Measurements from ENCODE around the gene HUNK. TPM values are rescaled to one million over a fixed set of nuclear protein-coding genes. Genes with fewer than 3 reads are reported as not detected.

The HUNK gene
- total and polyA plus RNA-seq, 2 donors (not counting 1 experiment from before 2014, with no cell fraction given) = 0.01 to 0.07 TPM

GRCh38 chr21:31932470-31932764, 59.6 kb downstream of the HUNK start:
- Mint-ChIP-seq H3K9me3 (ENCODE audit: insufficient read depth) (peaks cover 2% of the 10 kb centered on the region), H3K27me3 (peaks cover 19% of the 10 kb centered on the region), H3K4me1 (no peaks in the 10 kb centered on the region), H3K27ac (no peak overlapping the region), H3K4me3 (no peak overlapping the region)
- Histone ChIP-seq H3K79me2 (ENCODE audit: control insufficient read depth, insufficient read depth, low read length) (no peaks in the 10 kb centered on the region), H3K9me3 (ENCODE audit: control extremely low read depth in 1 of 3, control insufficient read depth in 2 of 3, insufficient read depth in 1 of 3, low read length in 2 of 3) (peaks cover 0 to 1% (median 0%) of the 10 kb centered on the region in 3 donors), H3K27me3 (replicated peaks in 1 of 4; ENCODE audit: control extremely low read depth in 1 of 4, control insufficient read depth in 3 of 4, insufficient read depth in 4 of 4, low read length in 3 of 4) (peaks cover 0 to 4% (median 0%) of the 10 kb centered on the region in 4 experiments), H4K20me1 (ENCODE audit: control insufficient read depth, insufficient read depth, low read length, poor library complexity, severe bottlenecking) (no peaks in the 10 kb centered on the region), H3K36me3 (replicated peaks in 1 of 2; ENCODE audit: control extremely low read depth in 1 of 2, control insufficient read depth in 1 of 2, extremely low read depth in 1 of 2, insufficient read depth in 2 of 2, low read length in 1 of 2) (no peaks in the 10 kb centered on the region), H2AFZ (ENCODE audit: insufficient read depth, low read depth, low read length, poor library complexity, severe bottlenecking) (no peak overlapping the region), H3K27ac (ENCODE audit: low read length in 2 of 2) (no peak overlapping the region), H3K9ac (ENCODE audit: low read length) (no peak overlapping the region), H3K4me2 (replicated peaks; ENCODE audit: low read depth, low read length, poor library complexity, severe bottlenecking) (no peak overlapping the region), H3K4me3 (ENCODE audit: control extremely low read depth in 1 of 5, extremely low read depth in 1 of 5, insufficient read depth in 1 of 5, low read depth in 2 of 5, low read length in 4 of 5) (no peak overlapping the region), H3K4me1 (ENCODE audit: control insufficient read depth in 2 of 2, insufficient read depth in 2 of 2, low read length in 2 of 2) (no peaks in the 10 kb centered on the region)
- no peak for ATAC-seq (ENCODE audit: low read depth)
- no peak for DNase-seq
- intact Hi-C loops (cut with micrococcal nuclease) = no loop called here
- ChIA-PET POLR2A (no interaction called here), CTCF (no interaction called here)
- no CpG with 5 or more reads among the region's 1 CpG for WGBS (ENCODE audit: insufficient coverage)
- TF ChIP-seq EZH2 (IDR thresholded peaks at IDR 0.05; ENCODE audit: borderline replicate concordance, insufficient read depth, low read depth, low read length, poor library complexity, severe bottlenecking) = no peak
- TF ChIP-seq, protein P1, sequence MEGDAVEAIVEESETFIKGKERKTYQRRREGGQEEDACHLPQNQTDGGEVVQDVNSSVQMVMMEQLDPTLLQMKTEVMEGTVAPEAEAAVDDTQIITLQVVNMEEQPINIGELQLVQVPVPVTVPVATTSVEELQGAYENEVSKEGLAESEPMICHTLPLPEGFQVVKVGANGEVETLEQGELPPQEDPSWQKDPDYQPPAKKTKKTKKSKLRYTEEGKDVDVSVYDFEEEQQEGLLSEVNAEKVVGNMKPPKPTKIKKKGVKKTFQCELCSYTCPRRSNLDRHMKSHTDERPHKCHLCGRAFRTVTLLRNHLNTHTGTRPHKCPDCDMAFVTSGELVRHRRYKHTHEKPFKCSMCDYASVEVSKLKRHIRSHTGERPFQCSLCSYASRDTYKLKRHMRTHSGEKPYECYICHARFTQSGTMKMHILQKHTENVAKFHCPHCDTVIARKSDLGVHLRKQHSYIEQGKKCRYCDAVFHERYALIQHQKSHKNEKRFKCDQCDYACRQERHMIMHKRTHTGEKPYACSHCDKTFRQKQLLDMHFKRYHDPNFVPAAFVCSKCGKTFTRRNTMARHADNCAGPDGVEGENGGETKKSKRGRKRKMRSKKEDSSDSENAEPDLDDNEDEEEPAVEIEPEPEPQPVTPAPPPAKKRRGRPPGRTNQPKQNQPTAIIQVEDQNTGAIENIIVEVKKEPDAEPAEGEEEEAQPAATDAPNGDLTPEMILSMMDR (IDR thresholded peaks at IDR 0.05) = no peak

GRCh38 chr21:31937303-31937702, 64.5 kb downstream of the HUNK start:
- Mint-ChIP-seq H3K4me3 (no peak overlapping the region), H3K4me1 (no peaks in the 10 kb centered on the region), H3K9me3 (ENCODE audit: insufficient read depth) (peaks cover 2% of the 10 kb centered on the region), H3K27me3 (peaks cover 24% of the 10 kb centered on the region), H3K27ac (no peak overlapping the region)
- Histone ChIP-seq H2AFZ (ENCODE audit: insufficient read depth, low read depth, low read length, poor library complexity, severe bottlenecking) (no peak overlapping the region), H3K79me2 (ENCODE audit: control insufficient read depth, insufficient read depth, low read length) (no peaks in the 10 kb centered on the region), H3K27ac (ENCODE audit: low read length in 2 of 2) (no peak overlapping the region), H4K20me1 (ENCODE audit: control insufficient read depth, insufficient read depth, low read length, poor library complexity, severe bottlenecking) (no peaks in the 10 kb centered on the region), H3K9me3 (ENCODE audit: control extremely low read depth in 1 of 3, control insufficient read depth in 2 of 3, insufficient read depth in 1 of 3, low read length in 2 of 3) (no peaks in the 10 kb centered on the region), H3K9ac (ENCODE audit: low read length) (no peak overlapping the region), H3K4me1 (ENCODE audit: control insufficient read depth in 2 of 2, insufficient read depth in 2 of 2, low read length in 2 of 2) (no peaks in the 10 kb centered on the region), H3K27me3 (replicated peaks in 1 of 4; ENCODE audit: control extremely low read depth in 1 of 4, control insufficient read depth in 3 of 4, insufficient read depth in 4 of 4, low read length in 3 of 4) (peaks cover 0 to 6% (median 0%) of the 10 kb centered on the region in 4 experiments), H3K4me2 (replicated peaks; ENCODE audit: low read depth, low read length, poor library complexity, severe bottlenecking) (no peak overlapping the region), H3K36me3 (replicated peaks in 1 of 2; ENCODE audit: control extremely low read depth in 1 of 2, control insufficient read depth in 1 of 2, extremely low read depth in 1 of 2, insufficient read depth in 2 of 2, low read length in 1 of 2) (no peaks in the 10 kb centered on the region), H3K4me3 (ENCODE audit: control extremely low read depth in 1 of 5, extremely low read depth in 1 of 5, insufficient read depth in 1 of 5, low read depth in 2 of 5, low read length in 4 of 5) (no peak overlapping the region)
- 88% methylated on average over 2 of the region's 2 CpGs for WGBS (ENCODE audit: insufficient coverage)
- CTCF ChIA-PET = no interaction called here
- no peak for DNase-seq
- ATAC-seq (ENCODE audit: low read depth) = no peak
- intact Hi-C loops (cut with micrococcal nuclease) = no loop called here
- POLR2A ChIA-PET = no interaction called here
- TF ChIP-seq, protein P1 (IDR thresholded peaks at IDR 0.05) = no peak
- TF ChIP-seq EZH2 (IDR thresholded peaks at IDR 0.05; ENCODE audit: borderline replicate concordance, insufficient read depth, low read depth, low read length, poor library complexity, severe bottlenecking) = no peak

Measured in B cell (primary cell).